GM10266 (cell line): ENCODE data around the gene MGAT2.
A peak's percentile ranks its signal among the peaks of the same experiment; 100 is the strongest.

Source experiments
- DNase-seq: peaks from one replicate; pipeline ENCODE4 v3.0.0; 2012; ENCODE audit errors: extremely low spot score
- TF ChIP-seq, protein P1 (sequence below): IDR thresholded peaks from 2 replicates; pipeline ENCODE4 v1.5.1; 2012; ENCODE audit warnings: mild to moderate bottlenecking, low read depth; ENCODE audit not compliant: control insufficient read depth, insufficient read depth; ENCODE audit errors: missing control alignments

Gene MGAT2

GRCh38 chr14:49620182-49621113 lies at the start of gene MGAT2, which contains the start of gene RPL36AL:
Gene MGAT2, plus strand, starts transcription at chr14:49620799. Its CDS starts 470 bp downstream, at chr14:49621269.
Gene RPL36AL, minus strand, starts transcription at chr14:49620626. Its CDS starts 1,522 bp downstream, at chr14:49619104.
- TF ChIP-seq, protein P1, sequence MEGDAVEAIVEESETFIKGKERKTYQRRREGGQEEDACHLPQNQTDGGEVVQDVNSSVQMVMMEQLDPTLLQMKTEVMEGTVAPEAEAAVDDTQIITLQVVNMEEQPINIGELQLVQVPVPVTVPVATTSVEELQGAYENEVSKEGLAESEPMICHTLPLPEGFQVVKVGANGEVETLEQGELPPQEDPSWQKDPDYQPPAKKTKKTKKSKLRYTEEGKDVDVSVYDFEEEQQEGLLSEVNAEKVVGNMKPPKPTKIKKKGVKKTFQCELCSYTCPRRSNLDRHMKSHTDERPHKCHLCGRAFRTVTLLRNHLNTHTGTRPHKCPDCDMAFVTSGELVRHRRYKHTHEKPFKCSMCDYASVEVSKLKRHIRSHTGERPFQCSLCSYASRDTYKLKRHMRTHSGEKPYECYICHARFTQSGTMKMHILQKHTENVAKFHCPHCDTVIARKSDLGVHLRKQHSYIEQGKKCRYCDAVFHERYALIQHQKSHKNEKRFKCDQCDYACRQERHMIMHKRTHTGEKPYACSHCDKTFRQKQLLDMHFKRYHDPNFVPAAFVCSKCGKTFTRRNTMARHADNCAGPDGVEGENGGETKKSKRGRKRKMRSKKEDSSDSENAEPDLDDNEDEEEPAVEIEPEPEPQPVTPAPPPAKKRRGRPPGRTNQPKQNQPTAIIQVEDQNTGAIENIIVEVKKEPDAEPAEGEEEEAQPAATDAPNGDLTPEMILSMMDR: peak; percentile 24
- peak; percentile 97 for DNase-seq

DNA sequence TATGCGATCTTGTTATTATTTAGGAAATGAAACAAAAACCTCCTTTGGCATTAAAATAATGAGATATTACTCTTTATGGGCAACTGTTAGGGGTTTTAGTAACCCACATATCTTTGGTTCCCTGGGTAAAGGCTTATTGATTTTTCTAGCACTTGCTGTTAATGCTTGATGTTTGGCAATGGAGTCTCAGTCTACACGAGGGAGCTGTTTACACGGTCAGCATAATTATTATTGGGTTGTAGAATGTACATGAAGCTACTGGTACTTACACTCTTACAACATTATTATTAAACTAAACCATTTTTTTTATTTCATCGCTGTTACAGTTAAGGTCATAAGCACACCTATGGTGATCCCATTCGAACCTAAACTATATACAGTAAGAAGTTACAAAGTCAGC lies 46.6 kb upstream of the MGAT2 start:
- DNase-seq: no peak
- TF ChIP-seq, protein P1: no peak

GRCh38 chr14:49578141-49578540 lies 42.5 kb upstream of the MGAT2 start:
- TF ChIP-seq, protein P1: no peak
- no peak for DNase-seq

GRCh38 chr14:49579841-49580240 lies 40.8 kb upstream of the MGAT2 start:
- no peak for DNase-seq
- TF ChIP-seq, protein P1: no peak

DNA sequence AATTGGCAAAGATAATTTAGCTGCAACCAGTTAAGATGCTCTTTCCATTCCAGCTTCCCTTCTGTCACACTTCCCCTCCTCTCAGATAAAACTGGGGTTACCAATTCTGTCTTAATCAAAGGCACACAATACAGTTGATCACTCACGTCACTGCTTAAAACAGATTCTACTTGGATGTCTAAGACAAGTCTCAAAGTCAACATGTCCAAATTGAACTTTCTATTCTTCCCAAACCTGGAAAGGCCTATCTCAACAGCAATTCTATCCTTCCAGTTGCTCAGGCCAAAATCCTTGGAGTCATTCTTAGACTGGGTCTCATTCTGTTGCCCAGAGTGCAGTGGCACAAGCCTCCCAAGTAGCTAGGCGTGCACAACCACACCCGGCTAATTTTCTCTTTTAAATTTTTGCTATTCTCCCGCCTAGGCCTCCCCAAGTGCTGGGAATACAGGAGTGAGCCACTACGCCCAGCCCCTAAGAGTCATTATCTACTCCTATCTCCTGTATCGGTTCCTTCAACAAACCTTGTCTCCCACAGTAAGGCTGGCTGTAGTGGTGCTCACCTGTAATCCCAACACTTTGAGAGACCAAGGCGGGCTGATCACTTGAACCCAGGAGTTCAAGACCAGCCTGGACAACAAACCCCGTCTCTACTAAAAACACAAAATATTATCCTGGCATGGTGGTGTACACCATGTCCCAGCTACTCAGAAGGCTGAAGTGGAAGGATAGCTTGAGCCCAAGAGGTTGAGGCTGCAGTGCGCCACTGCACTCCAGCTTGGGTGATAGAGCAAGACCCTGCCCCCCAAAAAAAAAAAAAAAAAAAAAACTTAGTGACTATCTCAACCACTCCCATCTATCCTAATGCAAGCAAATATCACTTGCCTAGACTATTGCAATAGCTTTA lies 39.1 kb upstream of the MGAT2 start:
- TF ChIP-seq, protein P1: no peak
- no peak for DNase-seq

GRCh38 chr14:49582113-49582977 lies 38.3 kb upstream of the MGAT2 start:
- TF ChIP-seq, protein P1: no peak
- no peak for DNase-seq
